Brain microvascular endothelial cell (primary cell): ENCODE results near the gene MTHFR.

Experiments
- DNase-seq: peaks from one replicate; pipeline ENCODE4 v3.0.0-alpha.2; 2020
- H3K27ac ChIP-seq: fragments of 250-450 bp; sonication (Bioruptor Pico); 2 replicates; pipeline ENCODE4 v1.5.1; 2020; ENCODE audit warnings: mild to moderate bottlenecking, moderate library complexity
- H3K27me3 ChIP-seq: fragments of 250-450 bp; sonication (Bioruptor Pico); replicated peaks from 2 replicates; pipeline ENCODE4 v1.5.1; 2020; ENCODE audit warnings: mild to moderate bottlenecking
- H3K36me3 ChIP-seq: fragments of 250-450 bp; sonication (Bioruptor Pico); replicated peaks from 2 replicates; pipeline ENCODE4 v1.5.1; 2020; ENCODE audit warnings: mild to moderate bottlenecking
- H3K4me3 ChIP-seq: 2 replicates; pipeline ENCODE4 v1.5.1; 2011; ENCODE audit warnings: low read depth, mild to moderate bottlenecking, control low read depth, low read length, moderate library complexity
- CTCF ChIP-seq: IDR thresholded peaks from 2 replicates; pipeline ENCODE4 v1.5.1; 2011; ENCODE audit warnings: low read depth, mild to moderate bottlenecking, moderate library complexity, low read length, control low read depth, inconsistent platforms; ENCODE audit errors: missing control alignments
- in situ Hi-C: cut with HindIII; loops from 2 replicates; pipeline ENCODE4 v1.10.0; 2017; ENCODE audit warnings: low sequenced_read_pairs, low pct_ligation_motif_present

Gene MTHFR

DNA sequence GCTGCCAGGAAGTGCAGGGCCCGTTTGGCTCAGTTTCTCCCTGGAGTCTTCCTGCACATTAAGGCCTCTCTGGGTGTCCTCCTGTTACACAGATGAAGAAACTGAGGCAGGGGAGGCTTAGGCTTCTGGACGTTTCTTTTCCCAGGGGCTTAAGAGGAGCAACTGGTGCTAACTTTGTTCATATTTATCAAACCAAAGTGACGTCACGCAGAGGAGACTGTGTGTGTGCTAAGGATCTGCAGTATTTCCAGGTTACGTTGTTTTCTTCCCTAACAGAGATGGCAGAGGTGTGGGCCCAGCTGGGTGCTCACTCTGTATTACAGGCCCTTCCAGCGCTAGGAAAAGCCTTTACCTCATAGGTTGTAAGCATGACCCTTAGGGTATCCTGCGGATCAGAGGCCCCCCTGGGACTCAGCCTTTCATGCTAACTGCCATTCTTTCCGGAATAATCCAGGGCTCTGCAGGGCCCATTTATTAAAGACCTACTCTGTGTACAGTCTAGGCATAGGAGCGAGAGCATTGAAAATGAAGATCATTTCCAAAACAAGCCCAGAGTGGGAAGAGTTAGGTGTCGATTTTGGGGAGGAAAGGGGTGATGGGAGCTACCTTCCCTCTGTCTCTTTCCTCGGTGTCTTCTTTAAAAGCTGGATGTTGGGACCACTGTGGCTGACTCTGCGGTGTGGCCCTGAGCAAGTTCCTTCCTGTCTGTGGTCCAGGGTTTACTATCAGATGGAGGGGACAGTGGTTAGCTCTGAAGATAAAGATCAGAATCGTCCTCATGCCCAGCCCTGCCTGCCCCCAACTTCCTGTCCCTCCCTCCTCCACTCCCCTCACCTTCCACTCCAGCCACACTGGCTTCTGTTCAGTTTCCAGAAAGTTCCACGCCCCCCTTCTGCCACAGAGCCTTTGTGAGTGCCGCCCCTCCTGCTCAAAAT is 65.2 kb downstream of the MTHFR start:
- H3K27ac ChIP-seq, result no peak overlapping the region
- no peaks in the 10 kb centered on the region for H3K27me3 ChIP-seq
- TF ChIP-seq CTCF, result no peak
- DNase-seq, result no peak
- no peaks in the 10 kb centered on the region for H3K36me3 ChIP-seq
- no peak overlapping the region for H3K4me3 ChIP-seq
- in situ Hi-C loops, result no loop called here

DNA sequence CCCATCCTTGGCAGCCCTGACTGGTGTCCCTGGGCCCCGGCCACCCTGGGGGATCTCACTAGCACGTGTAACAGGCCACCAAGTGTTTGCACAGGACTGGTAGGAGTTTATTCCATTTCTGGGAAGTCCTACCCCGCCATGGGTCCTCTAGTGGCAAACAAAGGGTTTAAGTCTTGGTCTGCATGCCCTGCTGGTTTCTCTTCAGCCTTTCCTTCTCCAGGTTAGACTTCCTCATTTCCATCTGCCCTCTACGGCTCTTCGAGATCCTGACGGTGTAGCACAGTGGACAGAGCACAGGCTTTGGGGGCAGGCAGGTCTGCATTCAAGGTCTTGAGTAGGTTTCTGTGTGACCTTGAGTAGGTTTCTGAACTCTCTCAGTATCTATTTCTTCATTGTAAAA is 67.0 kb downstream of the MTHFR start:
- no peak for DNase-seq
- H3K36me3 ChIP-seq, result no peaks in the 10 kb centered on the region
- no peak for TF ChIP-seq CTCF
- in situ Hi-C loops, result no loop called here
- H3K4me3 ChIP-seq, result no peak overlapping the region
- H3K27me3 ChIP-seq, result no peaks in the 10 kb centered on the region
- H3K27ac ChIP-seq, result no peak overlapping the region

GRCh38 chr1:11738096-11738495 is 67.7 kb downstream of the MTHFR start:
- DNase-seq, result no peak
- H3K36me3 ChIP-seq, result no peaks in the 10 kb centered on the region
- no peak for TF ChIP-seq CTCF
- H3K27ac ChIP-seq, result no peak overlapping the region
- no peak overlapping the region for H3K4me3 ChIP-seq
- in situ Hi-C loops, result no loop called here
- no peaks in the 10 kb centered on the region for H3K27me3 ChIP-seq

DNA sequence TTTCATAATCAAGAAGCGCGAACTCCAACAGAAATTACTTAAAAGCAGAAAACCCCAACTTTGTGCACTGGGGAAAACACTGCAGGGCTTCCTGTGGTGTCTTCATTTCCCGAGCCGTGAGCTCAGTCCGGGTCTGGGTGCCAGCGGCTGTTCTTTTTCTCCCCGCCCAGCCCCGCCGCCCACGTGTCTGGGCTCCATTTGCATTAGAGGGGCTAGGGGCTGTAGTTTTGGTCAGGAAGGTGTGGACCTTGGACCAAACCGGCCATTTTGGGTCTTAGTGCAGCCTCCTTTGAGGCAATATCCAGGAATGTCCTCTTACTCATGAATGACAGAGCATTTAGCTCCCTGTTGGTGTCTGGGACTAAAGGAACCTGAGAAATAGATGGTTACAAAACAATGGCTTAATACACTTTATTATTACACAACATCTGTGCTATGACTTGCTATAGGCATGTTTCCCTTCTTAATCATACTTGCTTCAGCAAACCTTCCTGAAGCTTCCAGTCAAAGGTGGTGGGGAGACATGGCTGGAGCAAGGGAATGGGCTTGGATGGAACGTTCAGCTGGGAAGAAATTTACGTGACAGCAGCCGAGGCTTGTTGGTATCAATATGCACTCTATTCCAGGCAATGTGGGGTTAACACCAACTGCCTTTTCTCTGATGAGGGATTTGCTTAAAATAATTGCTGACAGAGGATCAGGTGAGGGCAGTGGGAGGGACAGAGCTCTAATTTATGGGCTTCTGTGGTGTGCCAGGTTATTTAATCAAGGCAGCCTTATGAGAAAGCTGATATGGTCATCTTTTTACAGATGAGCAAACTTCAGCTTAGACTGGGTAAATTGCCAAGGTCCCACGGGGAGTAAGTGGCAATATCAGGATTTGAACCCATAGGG is 68.8 kb downstream of the MTHFR start:
- Histone ChIP-seq H3K4me3 (peak overlapping the region; percentile 96), H3K36me3 (no peaks in the 10 kb centered on the region), H3K27ac (peak overlapping the region; percentile 75), H3K27me3 (no peaks in the 10 kb centered on the region)
- peak; percentile 63 for DNase-seq
- in situ Hi-C loops, result no loop called here
- no peak for TF ChIP-seq CTCF

DNA sequence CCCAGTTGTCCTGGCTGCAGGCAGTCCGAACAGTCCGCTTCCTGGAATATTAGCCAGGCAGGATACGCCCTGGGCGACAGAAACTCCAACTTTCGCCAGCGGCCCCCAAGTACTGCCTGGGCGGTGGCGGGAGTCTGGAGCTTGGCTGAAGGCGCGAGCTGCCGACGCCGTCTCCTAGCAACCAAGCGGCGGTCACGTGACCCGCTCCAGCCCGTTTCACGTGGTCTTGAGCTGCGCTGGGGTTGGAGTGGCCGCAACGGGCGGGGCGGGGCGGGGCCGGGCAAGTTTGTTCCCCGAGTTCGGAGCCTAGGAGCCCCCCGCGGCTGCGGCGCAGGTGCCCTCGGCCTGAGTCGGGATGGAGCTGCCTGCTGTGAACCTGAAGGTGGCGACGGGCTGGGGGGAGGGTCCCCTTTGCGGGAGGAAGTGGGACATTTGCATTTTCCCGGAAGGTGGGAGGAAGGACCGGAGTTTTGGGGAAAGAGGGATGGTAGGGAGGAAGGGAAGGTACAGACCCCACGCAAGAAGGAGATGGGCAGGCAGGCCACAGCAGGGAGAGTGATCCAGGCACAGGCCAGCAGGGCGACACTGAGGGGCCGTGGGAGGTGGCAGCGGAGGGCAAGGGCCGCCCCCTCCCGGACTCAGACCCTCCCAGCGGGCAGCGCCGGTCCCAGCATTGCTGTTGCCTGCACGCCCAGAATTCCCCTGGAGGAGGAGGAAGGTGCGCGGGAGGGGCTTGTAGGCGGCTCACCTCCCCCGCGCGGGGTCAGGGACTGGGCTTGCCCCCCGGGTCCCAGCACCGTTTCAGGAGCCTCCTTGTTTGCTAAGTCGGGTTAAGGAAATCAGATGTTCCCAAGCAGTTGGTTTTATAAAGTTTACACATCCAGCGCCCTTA is 69.7 kb downstream of the MTHFR start, which contains the start of gene AGTRAP:
TSS of gene AGTRAP (plus strand) at position 283 of the 892 bp plus-strand sequence. CDS start at position 356, 73 bp downstream.
- H3K4me3 ChIP-seq, result peak within 1 kb of the TSS; percentile 96
- peak; percentile 19 for TF ChIP-seq CTCF
- peak within 1 kb of the TSS; percentile 75 for H3K27ac ChIP-seq
- DNase-seq, result peak; percentile 86
- in situ Hi-C loops, result no loop called here
- H3K36me3 ChIP-seq, result no peaks in the 10 kb centered on the region
- no peaks in the 10 kb centered on the region for H3K27me3 ChIP-seq
